Measurements from ENCODE around the gene SLC51B. TPM values are rescaled to one million over a fixed set of nuclear protein-coding genes. Genes with fewer than 3 reads are reported as not detected.
"Not testable (repeated sequence)": the region's sequence is repeated elsewhere in the genome, so short reads cannot be mapped to it uniquely, and the experiment has no call there.

The SLC51B gene
- total and polyA plus RNA-seq, 4 donors: 31.4 TPM; not detected in 3

DNA sequence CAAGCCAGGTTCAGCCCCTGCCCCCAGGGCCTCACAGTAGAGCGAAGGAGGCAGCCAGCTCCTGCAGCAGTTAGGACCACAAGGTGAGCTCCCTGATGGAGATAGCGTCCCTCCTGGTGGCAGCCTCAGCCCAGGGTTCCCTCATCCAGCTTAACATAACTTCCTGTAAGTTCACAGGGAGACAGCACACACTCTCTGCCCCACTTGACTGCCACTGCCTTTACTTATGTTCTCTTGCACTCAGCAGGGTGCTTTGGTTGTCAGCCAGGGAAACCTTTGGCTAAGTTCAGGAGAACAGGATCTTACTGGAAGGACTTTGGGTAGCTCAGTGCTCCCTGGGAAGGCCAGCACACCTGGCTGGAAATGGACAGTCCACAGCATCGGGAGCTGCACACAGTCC is 42.2 kb downstream of the SLC51B start:
- no peaks in the 10 kb centered on the region for H3K27me3 ChIP-seq (ENCODE audit: control insufficient read depth in 1 of 2, insufficient read depth in 2 of 2, low read length in 1 of 2)
- peaks cover 2 to 6% of the 10 kb centered on the region in 2 donors for H3K4me1 ChIP-seq (ENCODE audit: control insufficient read depth in 1 of 2, insufficient read depth in 2 of 2, low read length in 2 of 2)
- H3K9me3 ChIP-seq (ENCODE audit: control insufficient read depth, low read length): no peaks in the 10 kb centered on the region
- H3K4me3 ChIP-seq (ENCODE audit: low read length in 2 of 2): no peak overlapping the region
- intact Hi-C loops (cut with DNase I): no loop called here
- ATAC-seq (ENCODE audit: low FRiP score) (no peak), DNase-seq (no peak)
- H3K27ac ChIP-seq (ENCODE audit: low read depth in 1 of 2, low read length in 2 of 2): peak overlapping the region; percentile 92 to 98
- H3K36me3 ChIP-seq (ENCODE audit: control insufficient read depth in 1 of 2, insufficient read depth in 2 of 2, low read length in 1 of 2): no peaks in the 10 kb centered on the region
- 21 to 29% methylated on average over 3 of the region's 3 CpGs for WGBS, 2 donors

DNA sequence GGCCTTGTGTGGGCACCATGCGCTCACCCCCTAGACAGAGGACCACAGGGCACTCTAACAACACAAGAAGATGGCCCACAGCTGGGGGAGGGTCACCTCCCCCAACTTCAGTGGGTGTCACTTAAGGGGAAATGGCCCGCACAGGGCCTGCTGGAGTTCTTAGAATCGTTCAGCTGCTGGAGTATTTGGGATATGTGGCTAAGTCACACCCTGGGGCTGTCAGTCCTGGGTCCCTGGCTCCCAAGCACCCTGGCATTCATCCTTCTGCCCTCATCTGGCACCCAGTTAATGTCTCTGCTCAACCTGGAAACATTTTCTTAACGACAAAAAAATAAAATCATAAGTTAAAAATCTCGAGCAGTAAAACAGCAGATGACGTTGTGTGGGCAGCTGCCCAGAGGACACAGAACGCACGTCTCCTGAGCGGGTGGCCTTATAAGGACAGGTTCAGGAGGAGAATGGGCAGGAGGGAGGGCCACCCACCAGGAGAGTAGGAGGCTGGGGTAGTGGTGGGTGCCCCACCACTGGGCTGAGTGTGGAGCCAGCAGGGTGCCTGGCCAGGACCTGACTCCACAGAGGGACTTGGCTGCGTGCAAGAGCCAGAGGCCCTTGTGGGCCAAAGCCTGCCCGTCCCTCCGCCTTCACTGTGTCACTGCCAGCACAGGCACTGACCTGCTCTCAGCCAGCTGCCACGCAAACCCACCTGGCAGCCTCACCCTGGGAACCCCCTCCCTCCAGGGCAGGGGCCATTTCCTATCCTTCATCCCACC is 42.9 kb downstream of the SLC51B start:
- Histone ChIP-seq H3K36me3 (ENCODE audit: control insufficient read depth in 1 of 2, insufficient read depth in 2 of 2, low read length in 1 of 2) (no peaks in the 10 kb centered on the region), H3K27ac (ENCODE audit: low read depth in 1 of 2, low read length in 2 of 2) (peak overlapping the region; percentile 92 to 98), H3K4me3 (ENCODE audit: low read length in 2 of 2) (no peak overlapping the region), H3K9me3 (ENCODE audit: control insufficient read depth, low read length) (no peaks in the 10 kb centered on the region), H3K27me3 (ENCODE audit: control insufficient read depth in 1 of 2, insufficient read depth in 2 of 2, low read length in 1 of 2) (no peaks in the 10 kb centered on the region), H3K4me1 (ENCODE audit: control insufficient read depth in 1 of 2, insufficient read depth in 2 of 2, low read length in 2 of 2) (peaks cover 2 to 6% of the 10 kb centered on the region in 2 donors)
- peak; percentile 90 for ATAC-seq (ENCODE audit: low FRiP score)
- peak; percentile 95 to 97 for DNase-seq
- intact Hi-C loops (cut with DNase I): loop anchor here in 1 of 2 donors (2.0 kb wide), 1 partner anchor 21 kb away; the partner anchor contains the start of gene RASL12
- 5 to 7% methylated on average over 11 to 13 of the region's 13 CpGs for WGBS, 2 donors

DNA sequence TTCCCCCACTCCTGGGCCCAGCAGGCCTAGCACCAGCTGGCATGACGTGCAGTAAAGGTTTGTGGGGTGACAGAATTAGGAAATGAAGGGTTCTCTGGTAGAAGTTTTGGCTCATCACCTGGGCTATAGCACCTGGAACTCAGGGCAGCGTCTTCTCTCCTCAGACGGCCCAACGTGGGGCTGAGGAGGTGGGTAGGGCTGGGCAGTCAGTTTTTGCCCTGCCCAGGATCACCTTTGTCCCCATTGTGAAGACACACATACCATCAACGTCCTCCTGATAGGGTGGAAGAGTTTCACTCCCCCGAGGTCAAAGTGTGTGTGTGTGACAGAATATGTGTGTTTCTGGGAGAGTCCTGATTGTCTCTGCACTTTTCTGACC is 43.4 kb downstream of the SLC51B start:
- ATAC-seq (ENCODE audit: low FRiP score): no peak
- 10 to 21% methylated on average over 6 of the region's 6 CpGs for WGBS, 2 donors
- H3K4me1 ChIP-seq (ENCODE audit: control insufficient read depth in 1 of 2, insufficient read depth in 2 of 2, low read length in 2 of 2): peaks cover 2 to 6% of the 10 kb centered on the region in 2 donors

DNA sequence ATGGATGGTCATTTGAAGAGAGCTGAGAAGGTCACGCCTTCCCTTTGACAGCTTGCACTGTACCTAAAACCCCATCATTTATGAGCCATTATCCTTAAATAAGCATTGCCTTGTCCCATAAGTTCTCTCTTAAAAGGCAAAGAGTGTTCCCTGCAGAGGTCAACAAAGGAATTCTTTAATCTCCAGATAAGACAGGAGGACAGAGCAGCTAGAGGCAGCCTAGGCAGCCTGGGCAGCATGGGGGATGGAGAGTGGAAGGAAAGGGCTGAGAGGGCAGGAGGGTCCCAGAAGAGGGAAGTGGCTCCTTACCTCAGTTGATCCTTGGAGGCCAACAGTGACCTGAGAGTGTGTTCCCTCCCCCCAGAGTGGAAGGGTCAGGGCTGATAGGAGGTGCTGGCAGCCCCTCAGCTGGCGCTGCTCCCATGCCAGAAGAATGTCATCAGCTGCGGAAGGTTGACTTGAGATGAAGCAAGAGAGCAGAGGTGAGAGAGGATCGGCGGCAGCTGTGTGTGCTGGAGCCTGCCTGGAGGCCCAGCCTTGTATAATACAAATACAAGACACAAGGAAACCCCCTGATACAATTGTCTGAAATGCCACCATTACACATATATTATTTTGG is 44.1 kb downstream of the SLC51B start:
- intact Hi-C loops (cut with DNase I): loop anchor here in 1 of 2 donors (2.0 kb wide), 1 partner anchor 23 kb away; the partner anchor contains the start of gene RASL12
- Histone ChIP-seq H3K9me3 (ENCODE audit: control insufficient read depth, low read length) (no peaks in the 10 kb centered on the region), H3K4me1 (ENCODE audit: control insufficient read depth in 1 of 2, insufficient read depth in 2 of 2, low read length in 2 of 2) (peaks cover 2 to 6% of the 10 kb centered on the region in 2 donors), H3K36me3 (ENCODE audit: control insufficient read depth in 1 of 2, insufficient read depth in 2 of 2, low read length in 1 of 2) (no peaks in the 10 kb centered on the region), H3K27ac (ENCODE audit: low read depth in 1 of 2, low read length in 2 of 2) (peak overlapping the region; percentile 63 to 87), H3K27me3 (ENCODE audit: control insufficient read depth in 1 of 2, insufficient read depth in 2 of 2, low read length in 1 of 2) (no peaks in the 10 kb centered on the region), H3K4me3 (ENCODE audit: low read length in 2 of 2) (no peak overlapping the region)
- WGBS, 2 donors: 37 to 44% methylated on average over 5 of the region's 5 CpGs
- ATAC-seq (ENCODE audit: low FRiP score) (no peak), DNase-seq (peak in 1 of 2 donors; percentile 75)

More for the DNA sequence above, 43.4 kb downstream of the SLC51B start:
- Histone ChIP-seq H3K4me3 (ENCODE audit: low read length in 2 of 2) (no peak overlapping the region), H3K27me3 (ENCODE audit: control insufficient read depth in 1 of 2, insufficient read depth in 2 of 2, low read length in 1 of 2) (no peaks in the 10 kb centered on the region), H3K9me3 (ENCODE audit: control insufficient read depth, low read length) (no peaks in the 10 kb centered on the region), H3K27ac (ENCODE audit: low read depth in 1 of 2, low read length in 2 of 2) (peak overlapping the region; percentile 63 to 87), H3K36me3 (ENCODE audit: control insufficient read depth in 1 of 2, insufficient read depth in 2 of 2, low read length in 1 of 2) (no peaks in the 10 kb centered on the region)
- intact Hi-C loops (cut with DNase I): loop anchor here in 1 of 2 donors (2.0 kb wide), 1 partner anchor 22 kb away; the partner anchor contains the start of gene RASL12
- no peak for DNase-seq

DNA sequence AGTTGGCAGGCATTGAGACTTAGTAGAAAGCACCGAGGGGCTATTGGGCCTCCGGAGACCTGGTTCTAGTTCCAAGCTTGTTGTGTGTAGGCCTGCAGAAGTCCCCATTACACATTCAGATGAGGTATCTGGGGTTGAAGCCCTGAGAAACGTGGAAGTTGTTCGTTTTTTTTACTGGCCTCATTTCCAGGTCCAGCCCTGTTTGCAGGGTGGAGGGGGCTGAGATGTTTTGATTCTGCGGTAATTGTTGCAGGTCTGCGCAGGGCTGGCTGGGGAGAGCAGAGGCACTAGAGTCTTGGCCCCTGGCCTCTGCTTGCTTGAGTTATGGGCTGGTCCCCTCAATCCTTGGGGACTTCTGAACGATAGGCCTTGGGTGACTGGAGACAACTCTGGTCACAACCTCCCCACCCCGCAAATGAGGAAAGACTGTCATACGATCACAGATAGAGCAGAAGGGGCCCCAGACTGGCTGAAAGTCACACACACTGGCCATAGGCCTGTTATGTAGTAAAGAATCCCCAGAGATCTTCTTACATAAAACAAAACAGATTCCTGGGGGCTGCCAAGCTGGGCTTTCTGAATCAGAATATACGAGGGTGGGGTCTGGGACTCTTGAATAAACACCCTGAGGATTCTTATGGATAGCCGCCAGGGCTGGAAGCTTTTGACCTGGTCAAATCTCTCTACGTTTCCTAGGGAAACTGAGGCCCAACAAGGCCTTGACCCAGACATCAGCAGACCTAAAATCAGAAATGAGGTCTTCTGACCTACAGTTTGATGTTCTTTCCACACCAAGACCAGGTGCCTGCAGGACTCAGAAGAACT is 47.0 kb downstream of the SLC51B start:
- 6 to 16% methylated on average over 12 of the region's 12 CpGs for WGBS, 2 donors
- H3K36me3 ChIP-seq (ENCODE audit: control insufficient read depth in 1 of 2, insufficient read depth in 2 of 2, low read length in 1 of 2): no peaks in the 10 kb centered on the region
- no peaks in the 10 kb centered on the region for H3K9me3 ChIP-seq (ENCODE audit: control insufficient read depth, low read length)
- H3K4me3 ChIP-seq (ENCODE audit: low read length in 2 of 2): no peak overlapping the region
- DNase-seq (peak in 1 of 2 donors; percentile 66), ATAC-seq (ENCODE audit: low FRiP score) (no peak)
- H3K27ac ChIP-seq (ENCODE audit: low read depth in 1 of 2, low read length in 2 of 2): peak overlapping the region; percentile 38 to 85
- intact Hi-C loops (cut with DNase I): loop anchor here in 1 of 2 donors (5.0 kb wide), 1 partner anchor 35 kb away; no protein-coding TSS in a partner anchor
- peaks cover 0 to 2% of the 10 kb centered on the region in 2 donors for H3K4me1 ChIP-seq (ENCODE audit: control insufficient read depth in 1 of 2, insufficient read depth in 2 of 2, low read length in 2 of 2)
- H3K27me3 ChIP-seq (ENCODE audit: control insufficient read depth in 1 of 2, insufficient read depth in 2 of 2, low read length in 1 of 2): no peaks in the 10 kb centered on the region

DNA sequence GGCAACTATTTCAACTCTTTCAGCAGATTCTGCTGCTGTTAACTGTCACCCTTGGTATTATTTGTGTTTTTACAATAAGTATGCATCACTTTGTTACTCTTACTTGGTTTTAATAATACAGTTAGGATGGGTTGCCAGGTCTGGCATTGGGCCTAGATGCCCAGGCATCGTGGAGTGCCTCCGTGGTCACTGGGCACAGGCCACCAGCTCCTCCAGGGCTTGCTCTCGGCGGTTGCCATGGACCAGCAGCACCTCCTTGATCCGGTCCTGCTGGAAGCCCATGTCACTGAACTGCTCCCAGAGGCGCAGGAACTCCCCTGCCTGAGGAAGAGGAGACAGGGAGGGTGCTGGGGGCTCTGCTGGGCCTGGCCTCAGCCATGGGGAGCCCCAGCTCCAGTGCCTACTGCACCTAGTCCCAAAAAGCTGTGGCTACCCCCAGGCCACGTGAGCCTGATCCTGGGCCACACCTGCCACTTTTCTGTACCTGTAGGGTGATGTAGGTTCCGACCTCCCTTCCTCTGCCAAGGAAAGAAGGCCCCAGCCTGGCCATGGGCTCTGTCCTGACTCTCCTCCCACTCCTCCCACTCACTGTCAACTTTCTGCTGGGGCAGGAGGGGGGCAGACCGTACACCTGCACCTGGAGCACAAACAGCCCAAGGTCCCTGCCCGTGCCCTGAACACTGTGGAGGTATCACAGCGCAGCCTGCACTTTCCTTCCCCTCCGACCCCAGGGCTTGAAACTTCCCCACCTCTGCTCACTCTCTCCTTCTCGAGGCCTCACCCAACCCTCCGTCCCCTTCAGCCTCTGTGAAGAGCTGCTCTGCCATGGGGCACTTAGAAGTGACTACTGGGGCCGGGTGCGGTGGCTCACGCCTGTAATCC is 48.0 kb downstream of the SLC51B start:
- intact Hi-C loops (cut with DNase I): loop anchor here in 1 of 2 donors (5.0 kb wide), 1 partner anchor 36 kb away; no protein-coding TSS in a partner anchor
- DNase-seq: peak; percentile 68 to 79
- Histone ChIP-seq H3K4me1 (ENCODE audit: control insufficient read depth in 1 of 2, insufficient read depth in 2 of 2, low read length in 2 of 2) (peaks cover 0 to 2% of the 10 kb centered on the region in 2 donors), H3K27ac (ENCODE audit: low read depth in 1 of 2, low read length in 2 of 2) (peak overlapping the region in 1 of 2 donors; percentile 43), H3K4me3 (ENCODE audit: low read length in 2 of 2) (no peak overlapping the region), H3K9me3 (ENCODE audit: control insufficient read depth, low read length) (no peaks in the 10 kb centered on the region), H3K36me3 (ENCODE audit: control insufficient read depth in 1 of 2, insufficient read depth in 2 of 2, low read length in 1 of 2) (no peaks in the 10 kb centered on the region), H3K27me3 (ENCODE audit: control insufficient read depth in 1 of 2, insufficient read depth in 2 of 2, low read length in 1 of 2) (no peaks in the 10 kb centered on the region)
- WGBS, 2 donors: 63 to 65% methylated on average over 17 of the region's 17 CpGs
- ATAC-seq (ENCODE audit: low FRiP score): no peak

DNA sequence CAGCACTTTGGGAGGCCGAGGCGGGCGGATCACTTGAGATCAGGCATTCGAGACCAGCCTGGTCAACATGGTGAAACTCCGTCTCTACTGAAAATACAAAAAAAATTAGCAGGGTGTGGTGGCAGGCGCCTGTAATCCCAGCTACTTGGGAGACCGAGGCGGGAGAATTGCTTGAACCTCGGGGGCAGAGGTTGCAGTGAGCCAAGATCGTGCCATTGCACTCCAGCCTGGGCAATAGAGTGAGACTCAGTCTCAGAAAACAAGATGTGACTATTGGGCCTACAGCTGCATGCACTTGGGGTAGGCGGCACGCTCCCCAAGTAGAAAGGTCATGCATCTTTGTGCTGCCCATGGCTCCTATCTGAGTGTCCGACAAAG is 48.6 kb downstream of the SLC51B start:
- intact Hi-C loops (cut with DNase I): loop anchor here in 1 of 2 donors (5.0 kb wide), 1 partner anchor 36 kb away; no protein-coding TSS in a partner anchor
- not testable (repeated sequence) for H3K9me3 ChIP-seq (ENCODE audit: control insufficient read depth, low read length); ATAC-seq (ENCODE audit: low FRiP score); H3K36me3 ChIP-seq (ENCODE audit: control insufficient read depth in 1 of 2, insufficient read depth in 2 of 2, low read length in 1 of 2); H3K27me3 ChIP-seq (ENCODE audit: control insufficient read depth in 1 of 2, insufficient read depth in 2 of 2, low read length in 1 of 2); H3K27ac ChIP-seq (ENCODE audit: low read depth in 1 of 2, low read length in 2 of 2); H3K4me3 ChIP-seq (ENCODE audit: low read length in 2 of 2); H3K4me1 ChIP-seq (ENCODE audit: control insufficient read depth in 1 of 2, insufficient read depth in 2 of 2, low read length in 2 of 2); DNase-seq
- WGBS, 2 donors: 94 to 97% methylated on average over 13 of the region's 13 CpGs
